T-helper 2 cell treated with Interferon-gamma antibody and Interleukin-4, amounts not matched to agents 100 ng/mL and 5 ng/mL, for 36 hours (primary cell): Measurements from ENCODE around the gene MAP3K6. TPM values are rescaled to one million over a fixed set of nuclear protein-coding genes. Genes with fewer than 3 reads are reported as not detected.

Source experiments
- intact Hi-C: fragments of 100-400 bp; cut with micrococcal nuclease; formaldehyde crosslinking; loops from one replicate; pipeline ENCODE4 v1.15.1; 2023
- total RNA-seq: library from RNA; stranded (reverse); gene quantifications from 2 replicates; pipeline ENCODE4 v1.2.3, GENCODE V29; 2022

The MAP3K6 gene
- total RNA-seq, 1 donor from 2014 or later, result 12.7 TPM

- intact Hi-C loops, result loop anchor here (1.0 kb wide), 1 partner anchor 19 kb away; the partner anchor contains the start of gene TMEM222
These were observed 25.1 kb downstream of the MAP3K6 start, which contains the start of gene SYTL1 for GRCh38 chr1:27341525-27342252. Gene SYTL1, plus strand, starts transcription at chr1:27342022. Its CDS starts 3,313 bp downstream, at chr1:27345335.

GRCh38 chr1:27339213-27339612, 27.5 kb downstream of the MAP3K6 start:
- intact Hi-C loops, result no loop called here

GRCh38 chr1:27338751-27339150, 28.0 kb downstream of the MAP3K6 start:
- intact Hi-C loops, result no loop called here

- intact Hi-C loops, result no loop called here
These were observed 30.0 kb downstream of the MAP3K6 start for GRCh38 chr1:27336756-27337155.

- intact Hi-C loops, result no loop called here
These were observed 31.0 kb downstream of the MAP3K6 start for GRCh38 chr1:27335506-27336422.

- intact Hi-C loops, result loop anchor here (2.0 kb wide), 1 partner anchor 61 kb away; no protein-coding TSS in a partner anchor
These were observed 33.0 kb downstream of the MAP3K6 start for GRCh38 chr1:27333717-27334279.

- intact Hi-C loops, result loop anchor here (2.0 kb wide), 1 partner anchor 62 kb away; no protein-coding TSS in a partner anchor
These were observed 34.1 kb downstream of the MAP3K6 start for GRCh38 chr1:27332536-27333281.

GRCh38 chr1:27331922-27332321, 34.8 kb downstream of the MAP3K6 start:
- intact Hi-C loops, result loop anchor here (2.0 kb wide), 1 partner anchor 63 kb away; no protein-coding TSS in a partner anchor

- intact Hi-C loops, result no loop called here
These were observed 35.3 kb downstream of the MAP3K6 start for GRCh38 chr1:27331426-27331825.

GRCh38 chr1:27330786-27331185, 36.0 kb downstream of the MAP3K6 start:
- intact Hi-C loops, result no loop called here

- intact Hi-C loops, result no loop called here
These were observed 38.8 kb downstream of the MAP3K6 start for GRCh38 chr1:27327964-27328363.

- intact Hi-C loops, result no loop called here
These were observed 41.5 kb downstream of the MAP3K6 start for GRCh38 chr1:27325286-27325685.

- intact Hi-C loops, result loop anchor here (1.0 to 5.0 kb wide), 5 partner anchors 19 to 350 kb away; partner anchors contain the start of genes AHDC1, GPR3 and IFI6
These were observed 44.1 kb downstream of the MAP3K6 start for GRCh38 chr1:27322569-27323240.

- intact Hi-C loops, result loop anchor here (1.0 to 5.0 kb wide), 6 partner anchors 19 to 350 kb away; partner anchors contain the start of genes AHDC1, GPR3 and IFI6
These were observed 44.8 kb downstream of the MAP3K6 start, which contains the start of gene TMEM222 for GRCh38 chr1:27321813-27322568. Gene TMEM222, plus strand, starts transcription at chr1:27322163. Its CDS starts 35 bp downstream, at chr1:27322198.

GRCh38 chr1:27318596-27318995, 48.2 kb downstream of the MAP3K6 start:
- intact Hi-C loops, result no loop called here

GRCh38 chr1:27318136-27318535, 48.6 kb downstream of the MAP3K6 start:
- intact Hi-C loops, result no loop called here

- intact Hi-C loops, result no loop called here
These were observed 49.9 kb downstream of the MAP3K6 start for GRCh38 chr1:27316860-27317259.

- intact Hi-C loops, result no loop called here
These were observed 52.0 kb downstream of the MAP3K6 start for GRCh38 chr1:27314737-27315136.

GRCh38 chr1:27314169-27314568, 52.6 kb downstream of the MAP3K6 start:
- intact Hi-C loops, result no loop called here
